ENCODE results near the gene ABCC4.

The ABCC4 gene

DNA sequence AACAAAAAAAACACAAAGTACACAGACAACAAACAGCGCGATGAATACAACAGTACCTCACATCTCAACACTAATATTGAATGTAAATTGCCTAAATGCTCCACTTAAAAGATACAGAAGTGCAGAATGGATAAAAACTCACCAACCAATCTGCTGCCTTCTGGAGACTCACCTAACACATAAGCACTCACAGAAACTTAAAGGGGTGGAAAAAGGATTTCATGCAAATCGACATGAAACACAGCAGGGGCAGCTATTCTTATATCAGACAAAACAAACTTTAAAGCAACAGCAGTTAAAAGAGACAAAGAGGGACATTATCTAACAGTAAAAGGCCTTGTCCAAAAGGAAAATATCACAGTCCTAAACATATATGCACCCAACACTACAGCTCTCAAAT lies 209.5 kb downstream of the ABCC4 start:
- no peaks in the 10 kb centered on the region for H3K4me1 ChIP-seq (ENCODE audit: control insufficient read depth, insufficient read depth, low read length, poor library complexity, severe bottlenecking)
- no peaks in the 10 kb centered on the region for H3K36me3 ChIP-seq (ENCODE audit: control insufficient read depth, insufficient read depth, low read length)
- no peak overlapping the region for H3K27ac ChIP-seq (ENCODE audit: low read depth, low read length, severe bottlenecking)
- WGBS, 2 experiments (ENCODE audit: insufficient coverage in 2 of 2) = 93% methylated on average over 2 of the region's 3 CpGs; no CpG with 5 or more reads in 1 of the 2 experiments
- no peak overlapping the region for H3K4me3 ChIP-seq (ENCODE audit: extremely low read depth, insufficient read depth, low read length, poor library complexity, severe bottlenecking)
- H3K9me3 ChIP-seq (ENCODE audit: control insufficient read depth, low read length) = no peaks in the 10 kb centered on the region

DNA sequence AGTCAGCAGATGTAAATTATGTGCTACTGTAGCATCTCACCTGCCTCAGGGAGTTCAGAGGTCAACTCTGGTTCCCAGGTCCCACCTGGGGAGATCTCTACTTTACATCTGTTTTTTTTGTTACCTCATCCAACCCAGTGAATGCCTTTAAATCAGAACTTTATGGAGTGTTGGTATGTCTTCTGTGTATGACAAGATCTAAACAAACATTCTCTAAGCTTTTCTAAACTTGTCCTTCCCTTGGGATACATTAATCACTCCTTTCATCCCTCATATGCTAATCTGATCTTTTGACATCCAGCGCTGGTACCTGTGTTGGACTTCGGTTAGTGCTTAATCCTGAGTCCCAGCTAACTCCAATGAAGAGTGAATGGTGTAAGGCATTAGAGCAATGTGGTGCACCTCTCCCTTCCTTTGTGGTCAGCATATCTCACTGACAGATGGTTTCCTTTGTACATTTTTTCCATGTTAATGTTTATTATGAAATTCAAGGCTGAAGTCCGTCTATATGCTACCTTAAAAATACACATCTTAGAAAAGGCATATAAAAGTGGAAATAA lies 213.4 kb downstream of the ABCC4 start:
- Histone ChIP-seq H3K36me3 (ENCODE audit: control insufficient read depth, insufficient read depth, low read length) (no peaks in the 10 kb centered on the region), H3K9me3 (ENCODE audit: control insufficient read depth, low read length) (no peaks in the 10 kb centered on the region), H3K27ac (ENCODE audit: low read depth, low read length, severe bottlenecking) (no peak overlapping the region), H3K4me3 (ENCODE audit: extremely low read depth, insufficient read depth, low read length, poor library complexity, severe bottlenecking) (no peak overlapping the region), H3K4me1 (ENCODE audit: control insufficient read depth, insufficient read depth, low read length, poor library complexity, severe bottlenecking) (no peaks in the 10 kb centered on the region)
- WGBS, 2 experiments (ENCODE audit: insufficient coverage in 2 of 2) = 67% methylated on average over 2 of the region's 3 CpGs; no CpG with 5 or more reads in 1 of the 2 experiments

DNA sequence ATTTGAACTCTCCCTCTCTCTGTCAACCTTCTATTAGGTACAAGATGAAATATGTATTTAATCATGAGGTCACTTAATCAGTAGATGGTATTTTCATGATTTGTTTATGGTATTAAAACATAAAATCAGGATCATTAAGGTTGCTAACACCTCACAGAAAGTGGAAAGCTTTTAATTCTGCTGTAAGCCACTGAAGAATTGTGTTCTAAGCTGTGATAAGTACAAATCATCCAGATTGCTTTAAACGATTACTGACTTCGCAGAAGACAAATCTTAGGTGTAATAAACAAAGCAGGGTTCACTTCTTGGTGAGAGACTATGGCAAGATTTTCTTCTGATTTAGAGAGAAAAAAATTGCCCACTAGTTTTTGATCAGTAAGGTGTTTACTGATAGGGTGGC lies 214.5 kb downstream of the ABCC4 start:
- no peak overlapping the region for H3K27ac ChIP-seq (ENCODE audit: low read depth, low read length, severe bottlenecking)
- H3K4me1 ChIP-seq (ENCODE audit: control insufficient read depth, insufficient read depth, low read length, poor library complexity, severe bottlenecking) = no peaks in the 10 kb centered on the region
- H3K9me3 ChIP-seq (ENCODE audit: control insufficient read depth, low read length) = no peaks in the 10 kb centered on the region
- H3K36me3 ChIP-seq (ENCODE audit: control insufficient read depth, insufficient read depth, low read length) = no peaks in the 10 kb centered on the region
- no peak overlapping the region for H3K4me3 ChIP-seq (ENCODE audit: extremely low read depth, insufficient read depth, low read length, poor library complexity, severe bottlenecking)
- WGBS, 2 experiments (ENCODE audit: insufficient coverage in 2 of 2) = 93 to 95% methylated on average over 2 of the region's 2 CpGs

DNA sequence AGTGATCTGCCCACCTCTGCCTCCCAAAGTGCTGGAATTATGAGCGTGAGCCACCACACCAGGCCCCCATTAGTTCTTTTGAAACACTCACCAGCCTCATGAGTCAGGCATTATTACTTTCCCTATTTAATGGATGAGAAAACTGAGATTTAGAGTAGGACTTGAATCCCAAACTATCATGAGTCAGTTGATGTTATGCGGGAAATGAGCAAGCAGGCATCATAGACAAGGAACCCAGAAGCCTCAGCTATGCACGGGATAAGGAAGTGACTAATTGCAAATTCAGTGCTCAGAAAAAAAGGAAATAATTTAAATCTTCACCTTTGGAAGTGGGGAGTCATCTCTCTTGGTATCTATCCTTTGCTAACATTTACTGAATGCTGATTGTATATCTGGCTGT lies 217.5 kb downstream of the ABCC4 start:
- H3K27ac ChIP-seq (ENCODE audit: low read depth, low read length, severe bottlenecking) = no peak overlapping the region
- no peak overlapping the region for H3K4me3 ChIP-seq (ENCODE audit: extremely low read depth, insufficient read depth, low read length, poor library complexity, severe bottlenecking)
- no peaks in the 10 kb centered on the region for H3K36me3 ChIP-seq (ENCODE audit: control insufficient read depth, insufficient read depth, low read length)
- H3K9me3 ChIP-seq (ENCODE audit: control insufficient read depth, low read length) = no peaks in the 10 kb centered on the region
- WGBS, 2 experiments (ENCODE audit: insufficient coverage in 2 of 2) = 92% methylated on average over 2 of the region's 3 CpGs; no CpG with 5 or more reads in 1 of the 2 experiments
- H3K4me1 ChIP-seq (ENCODE audit: control insufficient read depth, insufficient read depth, low read length, poor library complexity, severe bottlenecking) = no peaks in the 10 kb centered on the region

DNA sequence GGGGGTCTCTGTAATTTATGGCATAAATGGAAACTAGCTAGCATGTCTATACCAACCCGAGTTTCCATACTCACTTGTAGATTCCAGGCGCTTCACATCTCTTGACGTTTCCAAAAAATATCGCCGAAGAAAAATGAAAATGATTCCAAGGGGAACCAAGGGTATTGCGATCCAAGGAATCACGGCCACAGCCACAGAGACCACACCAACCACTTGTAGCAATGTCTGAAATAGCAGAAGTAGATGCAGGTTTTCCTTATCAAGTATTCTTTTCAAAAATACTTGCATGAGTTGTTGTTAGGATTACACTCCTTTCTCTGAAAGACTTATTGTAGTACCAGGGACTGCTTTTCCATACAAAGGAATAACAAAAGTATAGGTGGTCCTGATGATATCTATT lies 218.2 kb downstream of the ABCC4 start:
- Histone ChIP-seq H3K4me3 (ENCODE audit: extremely low read depth, insufficient read depth, low read length, poor library complexity, severe bottlenecking) (no peak overlapping the region), H3K4me1 (ENCODE audit: control insufficient read depth, insufficient read depth, low read length, poor library complexity, severe bottlenecking) (no peaks in the 10 kb centered on the region), H3K36me3 (ENCODE audit: control insufficient read depth, insufficient read depth, low read length) (no peaks in the 10 kb centered on the region), H3K27ac (ENCODE audit: low read depth, low read length, severe bottlenecking) (no peak overlapping the region), H3K9me3 (ENCODE audit: control insufficient read depth, low read length) (no peaks in the 10 kb centered on the region)
- 100% methylated on average over 2 of the region's 7 CpGs; no CpG with 5 or more reads in 1 of the 2 experiments for WGBS, 2 experiments (ENCODE audit: insufficient coverage in 2 of 2)

DNA sequence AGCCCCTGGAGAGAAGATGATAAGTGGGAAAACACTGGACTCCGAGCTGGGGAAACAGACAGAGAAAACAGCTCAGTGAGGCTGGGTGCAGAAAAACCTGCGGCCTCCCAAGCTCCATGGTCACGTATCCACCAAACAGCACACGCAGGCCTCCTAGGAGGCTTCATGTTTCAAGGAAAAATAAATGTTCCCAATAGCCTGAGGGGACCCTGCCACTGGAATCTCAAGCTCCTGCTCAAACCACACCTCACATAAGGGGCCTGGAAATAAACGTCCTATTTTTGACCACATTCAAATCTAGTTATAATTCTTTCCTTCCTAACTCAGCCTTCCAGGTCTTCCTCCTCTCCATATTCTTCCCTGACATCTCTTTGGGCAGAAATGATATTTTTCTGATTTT lies 225.7 kb downstream of the ABCC4 start:
- 68 to 71% methylated on average over 5 of the region's 5 CpGs for WGBS, 2 experiments (ENCODE audit: insufficient coverage in 2 of 2)
- peaks cover 6% of the 10 kb centered on the region for H3K36me3 ChIP-seq (ENCODE audit: control insufficient read depth, insufficient read depth, low read length)
- H3K9me3 ChIP-seq (ENCODE audit: control insufficient read depth, low read length) = no peaks in the 10 kb centered on the region
- no peak overlapping the region for H3K27ac ChIP-seq (ENCODE audit: low read depth, low read length, severe bottlenecking)
- no peaks in the 10 kb centered on the region for H3K4me1 ChIP-seq (ENCODE audit: control insufficient read depth, insufficient read depth, low read length, poor library complexity, severe bottlenecking)
- no peak overlapping the region for H3K4me3 ChIP-seq (ENCODE audit: extremely low read depth, insufficient read depth, low read length, poor library complexity, severe bottlenecking)

DNA sequence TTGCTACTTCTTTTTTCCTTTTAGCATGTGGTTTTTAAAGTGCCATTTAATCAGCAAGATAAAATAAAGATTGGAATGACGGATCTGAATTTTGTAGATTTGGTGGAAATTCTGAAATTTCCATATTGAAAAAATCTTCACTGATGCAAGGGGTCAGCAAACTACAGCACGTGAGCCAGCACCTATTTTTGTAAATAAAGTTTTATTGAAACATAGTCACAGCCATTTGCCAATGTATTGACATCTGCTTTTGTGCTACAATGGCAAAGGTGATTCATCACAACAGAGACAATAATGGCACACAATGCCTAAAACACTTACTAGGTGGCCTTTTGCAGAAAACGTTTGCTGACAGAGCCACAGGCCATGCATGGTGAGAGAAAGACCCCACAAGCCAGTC lies 226.4 kb downstream of the ABCC4 start:
- H3K27ac ChIP-seq (ENCODE audit: low read depth, low read length, severe bottlenecking) = no peak overlapping the region
- H3K4me3 ChIP-seq (ENCODE audit: extremely low read depth, insufficient read depth, low read length, poor library complexity, severe bottlenecking) = no peak overlapping the region
- 57 to 86% methylated on average over 1 to 2 of the region's 3 CpGs for WGBS, 2 experiments (ENCODE audit: insufficient coverage in 2 of 2)
- peaks cover 6% of the 10 kb centered on the region for H3K36me3 ChIP-seq (ENCODE audit: control insufficient read depth, insufficient read depth, low read length)
- no peaks in the 10 kb centered on the region for H3K4me1 ChIP-seq (ENCODE audit: control insufficient read depth, insufficient read depth, low read length, poor library complexity, severe bottlenecking)
- H3K9me3 ChIP-seq (ENCODE audit: control insufficient read depth, low read length) = no peaks in the 10 kb centered on the region

DNA sequence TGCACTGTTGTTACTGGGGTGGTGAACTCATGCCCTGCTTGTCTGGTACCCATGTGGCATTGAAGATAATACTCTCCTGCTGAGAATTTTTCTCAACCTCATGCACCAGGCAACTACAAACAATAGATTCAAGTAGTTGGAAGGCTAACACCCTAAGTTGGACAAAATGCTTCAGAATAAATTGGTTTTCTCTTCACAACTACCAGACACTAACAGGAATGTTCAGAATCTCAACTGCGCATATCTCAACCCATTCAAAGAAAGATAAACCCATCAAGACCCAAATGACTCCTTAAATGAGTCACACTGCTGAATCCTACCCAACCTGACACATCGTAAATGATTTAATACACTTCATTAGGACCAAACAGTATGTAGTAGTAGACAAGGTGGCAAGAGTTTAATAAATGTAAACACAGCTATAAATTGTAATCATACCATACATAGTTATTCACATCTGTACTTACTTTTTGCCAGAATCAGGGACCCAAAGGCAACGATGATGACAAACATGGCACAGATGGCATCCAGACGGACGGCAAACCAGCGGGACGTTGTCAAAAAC lies 227.4 kb downstream of the ABCC4 start:
- H3K4me3 ChIP-seq (ENCODE audit: extremely low read depth, insufficient read depth, low read length, poor library complexity, severe bottlenecking) = no peak overlapping the region
- 95 to 100% methylated on average over 6 of the region's 7 CpGs for WGBS, 2 experiments (ENCODE audit: insufficient coverage in 2 of 2)
- no peaks in the 10 kb centered on the region for H3K9me3 ChIP-seq (ENCODE audit: control insufficient read depth, low read length)
- peaks cover 13% of the 10 kb centered on the region for H3K36me3 ChIP-seq (ENCODE audit: control insufficient read depth, insufficient read depth, low read length)
- H3K4me1 ChIP-seq (ENCODE audit: control insufficient read depth, insufficient read depth, low read length, poor library complexity, severe bottlenecking) = no peaks in the 10 kb centered on the region
- H3K27ac ChIP-seq (ENCODE audit: low read depth, low read length, severe bottlenecking) = no peak overlapping the region

DNA sequence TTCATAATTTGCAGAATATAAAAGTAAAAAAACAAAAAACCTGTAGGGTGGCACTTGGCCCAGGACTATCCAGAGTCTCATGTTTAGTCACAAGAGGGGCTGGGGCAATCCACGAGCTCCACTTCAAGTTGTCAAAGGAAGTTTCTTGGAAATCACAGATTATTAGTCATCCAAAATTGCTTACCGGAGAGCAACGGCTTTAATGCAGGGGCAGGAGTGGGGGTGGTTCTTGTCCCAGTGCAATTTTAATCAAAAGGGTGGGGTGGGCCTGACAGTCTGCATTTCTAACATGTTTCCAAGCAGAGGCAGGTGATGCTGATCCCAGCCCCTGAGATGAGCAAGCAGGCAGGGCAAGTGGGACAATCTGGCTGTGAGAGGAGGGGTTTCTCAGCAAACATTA lies 233.9 kb downstream of the ABCC4 start:
- no peak overlapping the region for H3K4me3 ChIP-seq (ENCODE audit: extremely low read depth, insufficient read depth, low read length, poor library complexity, severe bottlenecking)
- 89 to 100% methylated on average over 1 to 3 of the region's 3 CpGs for WGBS, 2 experiments (ENCODE audit: insufficient coverage in 2 of 2)
- no peaks in the 10 kb centered on the region for H3K4me1 ChIP-seq (ENCODE audit: control insufficient read depth, insufficient read depth, low read length, poor library complexity, severe bottlenecking)
- H3K36me3 ChIP-seq (ENCODE audit: control insufficient read depth, insufficient read depth, low read length) = peaks cover 15% of the 10 kb centered on the region
- H3K27ac ChIP-seq (ENCODE audit: low read depth, low read length, severe bottlenecking) = no peak overlapping the region
- H3K9me3 ChIP-seq (ENCODE audit: control insufficient read depth, low read length) = no peaks in the 10 kb centered on the region

DNA sequence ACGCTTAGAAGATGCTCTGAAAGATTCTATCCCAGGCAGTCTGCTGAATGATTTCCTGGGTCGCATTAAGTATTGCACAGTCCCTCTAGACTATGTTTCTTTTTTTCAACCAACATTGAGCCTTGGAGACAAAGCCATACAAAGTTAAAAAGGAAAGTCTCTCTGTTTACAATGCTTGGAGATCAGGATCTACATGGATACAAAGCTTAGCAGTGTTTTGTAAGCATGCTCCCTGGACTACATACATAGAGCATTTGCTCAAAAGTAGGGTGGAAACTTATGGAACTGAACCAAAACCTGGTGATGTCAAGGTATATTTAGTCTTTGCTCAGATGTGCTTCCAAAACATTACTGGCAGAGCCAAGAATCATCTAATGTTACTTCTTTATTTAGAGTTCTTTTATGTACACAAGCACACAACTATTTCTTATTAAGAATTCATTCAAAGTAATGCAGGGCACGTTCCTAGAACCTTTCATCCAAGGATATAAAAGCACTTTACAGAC lies 241.2 kb downstream of the ABCC4 start:
- Histone ChIP-seq H3K4me1 (ENCODE audit: control insufficient read depth, insufficient read depth, low read length, poor library complexity, severe bottlenecking) (no peaks in the 10 kb centered on the region), H3K9me3 (ENCODE audit: control insufficient read depth, low read length) (no peaks in the 10 kb centered on the region), H3K27ac (ENCODE audit: low read depth, low read length, severe bottlenecking) (no peak overlapping the region), H3K36me3 (ENCODE audit: control insufficient read depth, insufficient read depth, low read length) (no peaks in the 10 kb centered on the region), H3K4me3 (ENCODE audit: extremely low read depth, insufficient read depth, low read length, poor library complexity, severe bottlenecking) (no peak overlapping the region)
- WGBS, 2 experiments (ENCODE audit: insufficient coverage in 2 of 2) = 85 to 100% methylated on average over 1 to 2 of the region's 3 CpGs

DNA sequence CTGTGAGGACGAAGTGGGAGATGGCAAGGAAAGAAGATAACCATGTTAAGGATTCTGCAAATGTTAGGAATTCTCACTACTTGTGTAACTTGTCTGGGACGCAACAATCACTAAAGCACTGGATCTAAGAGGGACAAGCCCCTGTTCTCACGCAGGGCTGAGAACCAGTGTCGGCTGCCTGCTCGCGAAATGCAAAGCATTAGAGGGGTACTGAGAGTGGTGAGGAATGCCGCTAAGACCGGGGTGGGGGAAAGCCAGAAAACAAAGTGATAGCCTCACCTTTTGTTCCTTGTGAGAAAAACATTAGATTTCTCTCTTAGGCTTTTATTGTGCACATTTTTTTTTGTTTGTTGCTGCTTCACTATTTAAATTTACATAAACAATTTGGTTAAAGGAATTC lies 241.9 kb downstream of the ABCC4 start:
- H3K36me3 ChIP-seq (ENCODE audit: control insufficient read depth, insufficient read depth, low read length) = no peaks in the 10 kb centered on the region
- H3K4me3 ChIP-seq (ENCODE audit: extremely low read depth, insufficient read depth, low read length, poor library complexity, severe bottlenecking) = no peak overlapping the region
- H3K27ac ChIP-seq (ENCODE audit: low read depth, low read length, severe bottlenecking) = no peak overlapping the region
- H3K4me1 ChIP-seq (ENCODE audit: control insufficient read depth, insufficient read depth, low read length, poor library complexity, severe bottlenecking) = no peaks in the 10 kb centered on the region
- H3K9me3 ChIP-seq (ENCODE audit: control insufficient read depth, low read length) = no peaks in the 10 kb centered on the region
- WGBS, 2 experiments (ENCODE audit: insufficient coverage in 2 of 2) = 56 to 62% methylated on average over 6 to 8 of the region's 8 CpGs

Measured in mesodermal cell (in vitro differentiated cells).